Measurements from ENCODE around the gene CNN2.

Gene CNN2

DNA sequence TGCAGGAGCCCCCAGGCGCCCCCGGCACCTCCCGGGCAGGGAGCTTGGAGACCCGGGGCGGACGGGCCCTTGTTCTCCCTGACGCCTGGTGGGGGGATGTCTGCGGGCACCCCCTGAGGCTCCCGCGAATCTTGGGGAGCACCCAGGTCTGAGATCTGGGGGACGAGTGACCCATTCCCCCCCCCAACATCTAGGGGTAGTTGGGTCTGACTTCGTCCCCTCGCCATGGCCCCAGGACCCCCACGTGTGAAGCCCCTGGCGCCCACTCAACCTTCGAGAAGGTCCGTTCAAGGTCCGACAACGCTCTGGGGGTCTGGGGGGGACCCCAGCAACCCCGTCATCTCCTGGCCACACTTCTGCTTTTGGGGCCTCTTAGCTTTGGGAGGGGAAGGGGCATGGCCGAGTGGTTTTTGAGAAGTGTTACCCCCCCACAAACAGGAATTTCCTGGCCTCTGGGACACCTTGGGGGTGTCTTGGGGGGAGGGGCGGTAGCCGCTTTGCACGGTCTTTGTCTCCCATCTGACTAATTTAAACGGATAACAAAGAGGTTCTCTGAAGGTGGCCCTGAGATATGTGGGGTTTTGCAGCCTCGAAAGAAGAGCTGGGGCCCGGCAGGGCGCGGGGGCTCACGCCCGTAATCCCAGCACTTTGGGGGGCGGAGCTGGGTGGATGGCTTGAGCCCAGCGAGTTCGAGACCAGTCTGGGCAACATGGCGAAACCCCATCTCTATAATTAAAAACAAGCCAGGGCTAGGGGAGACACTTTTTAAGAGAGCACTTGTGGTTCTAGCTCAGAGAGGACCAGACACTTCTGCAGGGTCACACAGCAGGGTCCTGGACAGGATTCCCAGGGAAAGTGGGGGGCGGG is 608 bp downstream of the CNN2 start:
- no peak for DNase-seq (ENCODE audit: low read depth, low spot score)

DNA sequence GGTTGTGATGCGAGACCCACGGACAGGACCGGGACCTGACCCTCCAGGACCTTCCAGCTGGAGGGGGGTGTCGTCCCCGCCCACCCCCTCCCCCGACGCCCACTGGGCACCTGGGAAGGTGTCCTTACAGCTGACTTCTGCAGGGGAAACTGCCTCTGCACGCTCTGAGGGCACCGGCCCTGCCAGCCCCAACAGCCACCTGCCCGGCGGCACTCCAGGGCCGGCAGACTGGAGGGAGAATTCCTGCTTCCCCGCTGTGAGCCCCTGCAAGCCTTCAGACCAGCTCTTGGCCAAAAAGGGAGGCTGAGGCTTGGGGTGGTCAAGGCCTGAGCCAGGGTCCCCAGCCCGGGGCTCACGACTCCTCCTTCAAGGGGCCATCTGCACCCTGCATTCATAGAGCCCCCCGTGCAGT is 1.2 kb downstream of the CNN2 start:
- no peak for DNase-seq (ENCODE audit: low read depth, low spot score)

DNA sequence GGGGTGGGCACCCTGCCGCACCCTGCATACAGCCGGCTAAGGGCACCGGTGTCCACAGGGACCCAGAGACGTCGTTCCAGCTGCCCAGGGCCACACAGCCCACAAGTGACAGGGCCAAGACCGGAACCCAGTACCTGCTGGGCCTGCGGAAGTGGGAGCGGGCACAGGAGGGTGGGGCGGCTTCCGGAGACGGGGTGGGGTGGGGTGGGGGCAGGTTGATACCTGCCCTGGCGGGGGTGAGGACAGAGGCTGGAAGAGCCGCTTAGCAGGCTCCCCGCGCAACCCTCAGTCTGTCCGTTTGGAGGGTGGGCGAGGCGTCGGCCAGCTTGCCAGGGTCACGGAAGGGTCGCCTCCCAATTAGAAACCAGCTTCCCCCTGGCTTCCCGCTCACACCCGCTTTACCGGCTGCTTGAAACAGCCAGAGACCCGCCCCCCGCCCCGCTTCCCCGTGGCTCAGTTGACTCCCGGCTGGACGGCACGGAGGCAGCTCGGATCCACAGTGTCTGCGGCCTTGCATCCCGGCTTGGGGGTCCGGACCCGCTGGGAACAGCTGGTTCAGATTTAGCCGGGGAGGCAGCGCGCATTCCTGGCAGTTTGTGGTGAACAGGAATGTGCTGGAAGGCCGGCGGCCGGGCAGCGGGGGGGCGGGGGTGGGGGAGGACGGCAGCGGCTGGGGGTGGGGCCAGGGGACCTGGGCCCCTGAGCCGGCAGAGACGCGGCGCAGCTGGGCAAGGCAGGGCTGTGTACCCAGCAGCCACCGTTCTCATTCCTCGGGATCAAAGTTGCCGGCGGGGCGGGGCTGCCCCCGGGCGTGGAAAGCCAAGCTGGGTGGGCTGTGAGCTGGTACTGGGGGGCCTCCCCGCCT is 1.9 kb downstream of the CNN2 start:
- no peak for DNase-seq (ENCODE audit: low read depth, low spot score)

DNA sequence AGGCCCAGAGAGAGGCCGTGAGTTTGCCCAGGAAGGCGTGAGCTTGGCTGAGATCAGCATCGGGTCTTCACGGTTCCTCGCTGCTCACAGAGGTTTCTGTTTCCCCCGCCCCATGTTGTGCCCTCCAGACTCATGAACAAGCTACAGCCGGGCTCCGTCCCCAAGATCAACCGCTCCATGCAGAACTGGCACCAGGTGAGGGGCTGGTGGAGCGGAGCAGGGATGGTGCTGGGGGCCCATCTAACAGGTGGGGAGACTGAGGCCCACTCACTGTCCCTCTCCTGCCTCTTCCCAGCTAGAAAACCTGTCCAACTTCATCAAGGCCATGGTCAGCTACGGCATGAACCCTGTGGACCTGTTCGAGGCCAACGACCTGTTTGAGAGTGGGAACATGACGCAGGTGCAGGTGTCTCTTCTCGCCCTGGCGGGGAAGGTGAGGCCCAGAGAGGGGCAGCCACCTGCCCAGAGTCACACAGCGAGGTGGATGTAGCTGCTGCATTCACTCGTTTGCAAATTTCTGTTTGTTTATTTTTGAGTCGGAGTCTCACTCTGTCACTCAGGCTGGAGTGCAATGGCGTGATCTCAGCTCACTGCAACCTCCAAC is 6.0 kb downstream of the CNN2 start:
- DNase-seq (ENCODE audit: low read depth, low spot score) = no peak

DNA sequence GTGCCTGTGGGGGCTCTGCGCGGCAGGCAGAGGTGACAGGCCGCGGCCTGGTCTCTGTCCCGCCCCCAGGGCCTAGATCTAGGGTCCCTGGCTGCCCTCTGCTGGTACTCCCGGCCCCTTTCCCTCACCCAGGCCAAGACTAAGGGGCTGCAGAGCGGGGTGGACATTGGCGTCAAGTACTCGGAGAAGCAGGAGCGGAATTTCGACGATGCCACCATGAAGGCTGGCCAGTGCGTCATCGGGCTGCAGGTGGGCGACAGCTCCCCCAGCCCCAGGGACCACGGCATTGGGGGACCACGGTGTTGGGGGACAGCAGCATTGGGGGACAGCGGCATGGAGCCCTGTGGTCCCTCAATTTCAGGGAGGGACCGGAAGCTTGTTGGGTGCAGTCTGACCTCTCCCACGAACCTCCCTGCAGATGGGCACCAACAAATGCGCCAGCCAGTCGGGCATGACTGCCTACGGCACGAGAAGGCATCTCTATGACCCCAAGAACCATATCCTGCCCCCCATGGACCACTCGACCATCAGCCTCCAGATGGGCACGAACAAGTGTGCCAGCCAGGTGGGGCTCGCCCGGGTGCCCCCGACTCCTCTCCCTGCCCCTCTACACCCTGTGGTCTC is 9.7 kb downstream of the CNN2 start:
- no peak for DNase-seq (ENCODE audit: low read depth, low spot score)

DNA sequence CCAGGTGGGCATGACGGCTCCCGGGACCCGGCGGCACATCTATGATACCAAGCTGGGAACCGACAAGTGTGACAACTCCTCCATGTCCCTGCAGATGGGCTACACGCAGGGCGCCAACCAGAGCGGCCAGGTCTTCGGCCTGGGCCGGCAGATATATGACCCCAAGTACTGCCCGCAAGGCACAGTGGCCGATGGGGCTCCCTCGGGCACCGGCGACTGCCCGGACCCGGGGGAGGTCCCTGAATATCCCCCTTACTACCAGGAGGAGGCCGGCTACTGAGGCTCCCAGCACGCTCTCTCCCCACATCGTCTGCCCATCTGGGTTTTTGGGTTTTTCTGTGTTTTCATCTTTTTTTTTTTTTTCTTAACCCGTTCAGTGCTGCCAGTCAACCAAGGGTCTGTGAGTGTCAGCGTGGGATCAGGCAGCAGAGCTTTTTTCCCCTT is 11.2 kb downstream of the CNN2 start:
- no peak for DNase-seq (ENCODE audit: low read depth, low spot score)

DNA sequence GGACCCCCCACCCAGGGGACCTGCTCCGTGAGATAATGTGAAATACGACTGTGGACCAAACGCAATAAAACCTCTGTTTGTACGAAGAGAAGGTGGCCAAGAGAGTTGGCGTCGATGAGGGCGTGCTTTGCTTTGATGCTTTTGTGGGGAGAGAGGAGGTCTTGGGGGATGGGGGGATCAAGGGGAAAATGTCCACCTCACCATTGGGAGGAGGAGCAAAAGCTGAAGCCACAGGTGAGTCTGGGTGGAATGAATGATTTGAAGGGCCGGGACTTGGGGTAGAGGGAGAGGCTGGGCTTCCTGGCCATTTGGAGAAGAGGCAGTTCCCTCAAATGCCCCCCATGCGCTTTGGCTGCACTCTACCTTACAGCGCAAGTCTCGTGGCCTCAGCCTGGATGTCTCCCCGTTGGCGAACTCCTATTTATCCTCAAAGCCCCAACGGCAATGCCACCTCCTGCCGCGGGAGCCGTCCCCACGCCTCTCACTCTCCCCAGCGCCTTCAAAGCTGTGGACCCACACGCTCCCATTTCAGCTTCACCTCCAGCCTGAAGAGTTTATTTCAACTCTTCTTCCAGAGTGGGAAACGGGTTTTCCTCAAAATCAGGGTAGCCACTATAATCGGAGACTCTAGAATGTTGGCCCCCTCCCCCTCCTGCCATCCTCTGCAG is 12.7 kb downstream of the CNN2 start:
- no peak for DNase-seq (ENCODE audit: low read depth, low spot score)

DNA sequence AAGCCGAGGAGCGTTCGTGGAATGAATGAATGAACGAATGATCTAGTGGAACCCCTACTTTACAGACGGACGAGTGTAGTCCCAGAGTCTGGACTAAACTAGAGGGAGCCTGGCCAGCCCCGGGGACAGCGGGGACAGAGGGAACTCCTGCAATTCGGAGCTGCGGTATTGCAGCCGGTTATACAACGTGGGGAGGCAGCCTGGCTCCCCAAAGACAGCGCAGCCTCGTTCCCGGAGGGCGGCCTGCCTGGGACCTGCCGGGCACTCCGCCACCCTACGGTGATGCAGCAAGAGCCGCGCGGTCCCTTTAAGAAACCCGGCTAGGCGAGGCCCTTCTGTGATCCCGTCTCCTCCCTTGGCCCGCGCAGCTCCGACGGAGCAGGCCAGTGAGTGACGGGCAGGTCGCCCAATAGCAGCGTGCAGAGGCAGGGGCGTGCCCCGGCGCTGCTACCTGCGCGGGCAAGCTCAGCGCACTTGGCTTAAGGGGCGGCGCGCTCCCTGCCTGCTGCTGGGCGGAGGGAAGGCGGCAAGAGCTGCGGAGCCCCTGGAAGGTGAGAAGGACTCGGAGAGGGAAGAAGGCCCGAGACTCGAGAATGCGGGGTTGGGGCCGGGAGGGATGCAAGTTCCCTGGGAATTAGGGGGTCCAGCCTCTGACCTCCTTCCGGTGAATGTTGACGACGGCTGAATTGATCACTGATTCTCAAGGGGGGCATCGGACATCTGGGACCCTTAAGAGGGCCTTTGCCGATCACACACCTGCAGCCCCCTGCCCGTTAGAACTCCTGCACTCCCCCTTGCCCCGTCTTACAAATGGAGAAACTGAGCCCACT is 13.5 kb downstream of the CNN2 start, which contains the start of gene ABCA7:
Gene ABCA7, plus strand, starts transcription at position 462 of the 830 bp plus-strand sequence. CDS start 1,255 bp downstream, outside the sequence.
- peak; percentile 98 for DNase-seq (ENCODE audit: low read depth, low spot score)

DNA sequence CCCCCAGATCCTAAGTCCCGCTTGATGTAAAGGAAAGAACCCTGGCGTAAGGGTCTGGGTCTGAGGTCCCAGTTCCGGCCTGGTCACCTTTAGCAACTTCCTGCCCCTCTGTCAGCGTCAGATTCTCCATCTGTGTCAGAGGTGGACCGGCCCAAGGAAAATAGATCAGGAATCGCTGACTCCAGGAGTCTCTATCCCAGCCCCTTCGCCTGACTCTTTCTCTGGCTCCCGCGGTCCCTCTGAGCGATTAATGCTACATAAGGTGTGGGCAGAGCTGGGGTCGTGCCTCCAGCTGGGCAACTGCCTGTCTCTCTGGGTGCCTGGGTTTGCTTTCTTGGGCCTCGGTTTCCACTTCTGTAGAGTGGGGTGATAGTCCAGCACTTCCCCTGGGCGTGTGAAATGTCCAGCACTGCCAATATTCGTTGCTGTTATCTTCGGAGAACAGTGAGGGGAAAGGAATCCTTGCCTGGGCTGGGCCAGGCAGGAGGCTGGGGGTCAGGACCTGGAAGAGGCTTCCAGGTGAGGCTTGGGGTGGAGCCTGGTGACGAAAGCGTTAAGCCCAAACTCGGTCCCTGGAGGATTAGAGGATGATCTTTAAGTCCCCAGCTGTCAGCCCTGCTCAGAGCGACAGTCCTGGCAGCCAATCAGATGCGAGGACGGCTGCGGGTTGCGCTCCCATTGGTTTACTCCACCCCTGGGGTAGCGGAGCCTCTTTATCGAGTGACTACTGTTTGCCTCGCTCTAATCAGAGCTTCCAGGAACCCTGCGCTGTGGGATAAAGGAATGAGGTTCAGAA is 14.3 kb downstream of the CNN2 start:
- peak; percentile 72 for DNase-seq (ENCODE audit: low read depth, low spot score)

DNA sequence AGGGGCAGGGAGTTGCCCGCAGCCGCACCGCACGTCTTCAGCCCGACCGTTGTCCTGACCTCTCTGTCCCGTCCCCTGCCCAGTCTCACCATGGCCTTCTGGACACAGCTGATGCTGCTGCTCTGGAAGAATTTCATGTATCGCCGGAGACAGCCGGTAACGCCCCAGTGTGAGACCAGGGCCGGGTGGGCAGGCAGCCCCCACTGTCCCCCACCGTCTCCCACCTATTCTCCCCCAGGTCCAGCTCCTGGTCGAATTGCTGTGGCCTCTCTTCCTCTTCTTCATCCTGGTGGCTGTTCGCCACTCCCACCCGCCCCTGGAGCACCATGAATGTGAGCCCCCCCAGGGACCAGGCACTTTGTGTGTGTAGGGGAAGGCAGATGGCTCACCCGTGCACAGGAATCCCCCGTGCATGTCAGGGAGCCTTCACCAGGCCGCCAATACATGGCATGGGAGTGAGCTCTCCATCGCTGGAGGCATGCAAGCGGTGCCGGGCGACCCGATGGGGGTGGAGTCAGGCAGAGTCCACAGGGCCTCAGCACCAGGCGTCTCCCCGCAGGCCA is 14.9 kb downstream of the CNN2 start:
- no peak for DNase-seq (ENCODE audit: low read depth, low spot score)

DNA sequence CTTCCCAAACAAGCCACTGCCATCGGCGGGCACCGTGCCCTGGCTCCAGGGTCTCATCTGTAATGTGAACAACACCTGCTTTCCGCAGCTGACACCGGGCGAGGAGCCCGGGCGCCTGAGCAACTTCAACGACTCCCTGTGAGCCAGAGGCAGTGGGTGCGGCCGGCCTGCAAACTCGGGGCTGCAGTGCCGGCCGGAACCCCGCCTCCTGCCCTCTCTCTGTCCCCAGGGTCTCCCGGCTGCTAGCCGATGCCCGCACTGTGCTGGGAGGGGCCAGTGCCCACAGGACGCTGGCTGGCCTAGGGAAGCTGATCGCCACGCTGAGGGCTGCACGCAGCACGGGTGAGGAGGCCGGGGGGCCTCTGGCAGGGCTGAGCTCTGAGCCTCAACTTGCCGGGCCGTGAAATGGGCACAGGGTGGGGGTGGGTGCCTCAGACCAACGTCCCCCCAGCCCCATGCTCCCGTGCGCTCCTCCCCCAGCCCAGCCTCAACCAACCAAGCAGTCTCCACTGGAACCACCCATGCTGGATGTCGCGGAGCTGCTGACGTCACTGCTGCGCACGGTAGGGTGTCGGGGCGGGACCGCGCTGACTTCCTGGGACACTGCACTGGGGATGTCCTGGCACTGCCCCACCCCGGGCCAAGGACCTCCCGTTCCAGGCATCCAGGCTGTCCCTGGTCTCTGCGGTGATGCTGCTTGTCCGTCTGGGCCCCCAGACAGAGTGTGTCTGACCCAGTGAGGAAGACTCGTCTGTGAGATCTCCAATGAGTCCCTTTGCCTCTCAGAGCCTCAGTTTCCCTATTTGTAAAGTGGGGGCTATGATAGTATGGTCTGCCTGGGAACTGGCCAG is 15.7 kb downstream of the CNN2 start:
- no peak for DNase-seq (ENCODE audit: low read depth, low spot score)

DNA sequence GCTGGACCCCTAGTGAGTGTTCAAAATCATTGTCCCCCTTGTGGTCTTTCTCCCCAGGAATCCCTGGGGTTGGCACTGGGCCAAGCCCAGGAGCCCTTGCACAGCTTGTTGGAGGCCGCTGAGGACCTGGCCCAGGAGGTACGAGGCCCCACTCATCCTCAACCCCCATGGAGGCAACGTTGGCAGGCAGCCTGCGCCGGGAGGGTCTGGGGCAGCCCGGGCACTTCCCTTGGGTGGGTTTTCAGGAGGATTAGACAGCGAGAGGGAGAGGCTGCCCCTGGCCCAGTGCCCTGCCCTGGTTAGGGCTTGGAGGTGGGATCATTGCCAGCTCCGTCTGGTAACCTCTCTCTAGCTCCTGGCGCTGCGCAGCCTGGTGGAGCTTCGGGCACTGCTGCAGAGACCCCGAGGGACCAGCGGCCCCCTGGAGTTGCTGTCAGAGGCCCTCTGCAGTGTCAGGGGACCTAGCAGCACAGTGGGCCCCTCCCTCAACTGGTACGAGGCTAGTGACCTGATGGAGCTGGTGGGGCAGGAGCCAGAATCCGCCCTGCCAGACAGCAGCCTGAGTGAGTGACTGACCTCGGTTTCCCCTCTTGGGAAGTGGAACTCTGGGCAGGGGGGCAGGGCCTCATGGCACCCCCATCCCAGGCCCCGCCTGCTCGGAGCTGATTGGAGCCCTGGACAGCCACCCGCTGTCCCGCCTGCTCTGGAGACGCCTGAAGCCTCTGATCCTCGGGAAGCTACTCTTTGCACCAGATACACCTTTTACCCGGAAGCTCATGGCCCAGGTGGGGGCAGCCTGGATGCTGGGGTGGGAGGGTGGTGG is 16.5 kb downstream of the CNN2 start:
- DNase-seq (ENCODE audit: low read depth, low spot score) = no peak

DNA sequence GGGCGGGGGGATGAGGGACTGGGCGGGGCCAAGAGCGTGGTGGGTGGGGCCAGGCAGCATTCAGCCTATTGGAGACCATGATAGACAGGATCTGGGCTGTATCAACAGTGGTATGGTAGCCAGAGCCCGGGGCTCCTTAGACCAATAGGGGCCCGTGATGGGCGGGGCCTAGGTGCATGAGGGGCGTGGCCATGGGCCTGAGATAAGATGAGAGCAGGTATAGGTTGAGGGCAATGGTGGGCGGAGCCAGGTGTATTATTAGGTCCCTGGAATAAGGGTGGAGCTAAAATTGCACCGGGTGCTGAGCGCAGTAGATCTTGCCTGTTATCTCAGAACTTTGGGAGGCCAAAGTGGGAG is 18.8 kb downstream of the CNN2 start:
- no peak for DNase-seq (ENCODE audit: low read depth, low spot score)

DNA sequence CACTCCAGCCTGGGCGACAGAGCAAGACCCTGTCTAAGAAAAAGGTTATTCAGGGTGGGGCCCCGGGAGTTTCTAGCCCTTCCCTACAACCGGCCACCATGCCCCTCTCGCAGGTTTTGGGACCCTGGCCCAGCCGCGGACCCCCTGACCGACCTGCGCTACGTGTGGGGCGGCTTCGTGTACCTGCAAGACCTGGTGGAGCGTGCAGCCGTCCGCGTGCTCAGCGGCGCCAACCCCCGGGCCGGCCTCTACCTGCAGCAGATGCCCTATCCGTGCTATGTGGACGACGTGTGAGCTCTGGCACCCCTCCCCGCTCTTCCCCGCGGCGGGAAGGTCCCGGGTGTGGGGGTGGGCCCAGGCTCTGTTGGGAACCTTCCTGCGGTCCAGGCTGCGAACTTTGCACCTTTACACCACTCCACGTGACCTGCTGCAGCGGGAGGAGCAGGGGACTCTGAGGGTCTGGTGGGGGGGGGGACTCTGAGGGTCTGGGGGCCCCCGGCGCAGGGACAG is 19.8 kb downstream of the CNN2 start:
- DNase-seq (ENCODE audit: low read depth, low spot score) = no peak

DNA sequence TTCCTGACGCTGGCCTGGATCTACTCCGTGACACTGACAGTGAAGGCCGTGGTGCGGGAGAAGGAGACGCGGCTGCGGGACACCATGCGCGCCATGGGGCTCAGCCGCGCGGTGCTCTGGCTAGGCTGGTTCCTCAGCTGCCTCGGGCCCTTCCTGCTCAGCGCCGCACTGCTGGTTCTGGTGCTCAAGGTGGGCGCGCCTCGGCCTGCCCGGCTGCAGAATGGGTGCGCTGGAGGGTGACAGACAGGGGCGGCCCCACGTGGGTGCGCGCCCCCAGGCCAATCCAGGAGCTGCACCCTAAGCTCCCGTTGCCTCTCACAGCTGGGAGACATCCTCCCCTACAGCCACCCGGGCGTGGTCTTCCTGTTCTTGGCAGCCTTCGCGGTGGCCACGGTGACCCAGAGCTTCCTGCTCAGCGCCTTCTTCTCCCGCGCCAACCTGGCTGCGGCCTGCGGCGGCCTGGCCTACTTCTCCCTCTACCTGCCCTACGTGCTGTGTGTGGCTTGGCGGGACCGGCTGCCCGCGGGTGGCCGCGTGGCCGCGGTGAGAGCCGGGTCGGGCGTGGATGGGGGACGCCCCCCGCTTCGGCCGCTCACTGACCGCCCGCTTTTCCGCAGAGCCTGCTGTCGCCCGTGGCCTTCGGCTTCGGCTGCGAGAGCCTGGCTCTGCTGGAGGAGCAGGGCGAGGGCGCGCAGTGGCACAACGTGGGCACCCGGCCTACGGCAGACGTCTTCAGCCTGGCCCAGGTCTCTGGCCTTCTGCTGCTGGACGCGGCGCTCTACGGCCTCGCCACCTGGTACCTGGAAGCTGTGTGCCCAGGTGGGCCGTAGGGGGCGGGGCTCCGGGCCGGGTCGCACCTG is 20.7 kb downstream of the CNN2 start:
- DNase-seq (ENCODE audit: low read depth, low spot score) = no peak

DNA sequence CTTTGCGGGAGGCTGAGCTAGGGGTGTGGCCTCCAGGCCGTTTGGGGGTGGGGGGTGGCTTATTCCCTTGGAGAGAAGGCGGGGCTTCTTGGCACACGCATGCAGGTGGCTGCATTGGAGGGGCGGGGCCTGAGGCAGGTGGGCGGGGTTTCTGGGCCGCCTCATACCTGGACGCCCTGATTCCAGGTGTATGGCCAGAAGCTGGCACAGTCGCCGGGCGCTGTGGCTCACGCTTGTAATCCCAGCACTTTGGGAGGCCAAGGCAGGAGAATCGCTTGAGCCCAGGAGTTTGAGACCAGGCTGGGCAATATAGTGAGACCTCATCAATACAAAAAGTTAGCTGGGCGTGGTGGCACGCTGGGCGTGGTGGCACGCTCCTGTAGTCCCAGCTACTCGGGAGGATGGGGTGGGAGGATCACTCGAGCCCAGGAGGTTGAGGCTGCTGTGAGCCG is 21.3 kb downstream of the CNN2 start:
- no peak for DNase-seq (ENCODE audit: low read depth, low spot score)
